Measurements from ENCODE around the gene FAM98A. TPM values are rescaled to one million over a fixed set of nuclear protein-coding genes. Genes with fewer than 3 reads are reported as not detected.

FAM98A gene
- total RNA-seq (2021) = 66.3 to 91.1 TPM (median 78.4 TPM) in 3 replicates
- percentile 95 among the genes with signal in this experiment for Bru-seq, nascent RNA
- long read RNA-seq, experiment 1, transcript FAM98A-201 (8 exons, 2,816 nt) = major isoform, 476 of 531 reads
- long read RNA-seq, experiment 1, partial matches to known transcripts = 33 of 531 reads
- long read RNA-seq, experiment 1, other reads (novel, unspliced or antisense) = 18 of 531 reads
- long read RNA-seq, experiment 2, transcript FAM98A-201 (8 exons, 2,816 nt) = major isoform, 28 of 92 reads
- long read RNA-seq, experiment 2, partial matches to known transcripts = 7 of 92 reads
- long read RNA-seq, experiment 2, other reads (novel, unspliced or antisense) = 51 of 92 reads
- long read RNA-seq, experiment 3, transcript FAM98A-201 (8 exons, 2,816 nt) = major isoform, 108 of 222 reads
- long read RNA-seq, experiment 3, partial matches to known transcripts = 1 of 222 reads
- long read RNA-seq, experiment 3, other reads (novel, unspliced or antisense) = 112 of 222 reads

DNA sequence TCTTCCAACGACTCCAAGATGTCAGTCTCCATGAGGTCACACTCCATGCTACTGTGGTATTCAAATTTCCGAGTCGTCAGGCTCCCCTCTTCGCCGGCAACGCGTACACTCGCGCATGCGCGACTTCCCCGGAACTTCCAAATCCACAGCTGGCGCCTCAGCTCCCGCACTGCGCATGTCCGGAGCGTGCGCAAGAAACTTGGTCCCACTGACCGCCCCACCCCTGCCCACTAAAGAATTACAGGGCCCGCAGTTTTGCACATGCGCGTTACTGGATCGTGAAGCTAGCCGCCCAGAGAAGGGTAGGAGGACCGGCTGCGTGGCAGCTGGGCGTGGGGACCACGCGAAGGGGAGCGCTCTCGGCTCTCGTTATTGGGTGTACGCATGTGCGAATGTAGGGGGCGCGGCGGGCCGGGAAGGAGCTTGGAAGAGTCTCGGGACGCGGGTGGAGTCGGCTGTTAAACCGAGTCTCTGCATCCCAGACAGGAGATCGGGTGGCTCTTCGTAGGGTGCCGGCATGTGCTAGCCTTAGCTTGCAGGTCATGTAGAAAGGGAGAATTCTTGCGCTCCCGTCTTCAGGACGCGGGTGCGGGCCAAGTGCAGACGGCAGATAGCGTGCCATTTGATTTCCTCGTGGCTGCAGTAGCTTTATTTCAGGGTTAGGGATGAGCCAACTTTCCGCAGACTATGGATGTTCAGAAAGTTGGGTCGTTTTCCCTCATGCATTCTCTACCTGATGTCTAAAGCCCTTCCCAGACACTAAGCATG, at the start of gene FAM98A:
FAM98A (minus strand) TSS at position 125 of the 768 bp plus-strand sequence; CDS start at position 47, 78 bp downstream.
- POLR2A ChIA-PET = interaction anchor here (1.1 kb wide), 1 partner anchor 14 kb away, joined by 3 read pairs; no protein-coding TSS in a partner anchor
- ATAC-seq (peak; percentile 84), DNase-seq (ENCODE audit: low spot score) (peak; percentile 93)
- Mint-ChIP-seq H3K36me3 (peaks cover 9% of the 10 kb centered on the region), H3K4me1 (peaks cover 50% of the 10 kb centered on the region), H3K27ac (peak within 1 kb of the TSS; percentile 81), H3K9me3 (no peaks in the 10 kb centered on the region), H3K27me3 (ENCODE audit: low read depth) (no peaks in the 10 kb centered on the region), H3K4me3 (peak within 1 kb of the TSS; percentile 95)
- CTCF ChIA-PET = interaction anchor here (0.9 to 2.3 kb wide), 9 partner anchors 8 to 203 kb away, joined by 3 to 15 read pairs (median 7); no protein-coding TSS in a partner anchor
- TF ChIP-seq SP1 (CRISPR knock-in tag; conservative IDR thresholded peaks at IDR 0.05) (peak; percentile 53; the same call in 1 of the 2 replicates), TEAD1 (CRISPR knock-in tag; IDR thresholded peaks at IDR 0.05) (peak; percentile 71; the same call in 1 of the 2 replicates), CBFB (CRISPR knock-in tag; IDR thresholded peaks at IDR 0.05; ENCODE audit: low read depth) (no peak), CREM (CRISPR knock-in tag; IDR thresholded peaks at IDR 0.05) (0 out of 2 replicates have a peak, but pooled peaks have one; percentile 45), FOXK1 (CRISPR knock-in tag; IDR thresholded peaks at IDR 0.05) (0 out of 2 replicates have a peak, but pooled peaks have one; percentile 57), ZNF121 (CRISPR knock-in tag; IDR thresholded peaks at IDR 0.05) (no peak), ZNF671 (CRISPR knock-in tag; IDR thresholded peaks at IDR 0.05) (no peak), MYBL2 (CRISPR knock-in tag; IDR thresholded peaks at IDR 0.05) (peak; percentile 40; the same call in 1 of the 2 replicates), GABPB1 (CRISPR knock-in tag; IDR thresholded peaks at IDR 0.05) (0 out of 2 replicates have a peak, but pooled peaks have one; percentile 52), FOXP1 (CRISPR knock-in tag; IDR thresholded peaks at IDR 0.05; ENCODE audit: borderline replicate concordance) (peak; percentile 15; the same call in 1 of the 2 replicates), ELF4 (CRISPR knock-in tag; IDR thresholded peaks at IDR 0.05; ENCODE audit: low read depth) (no peak), SMAD4 (CRISPR knock-in tag; IDR thresholded peaks at IDR 0.05) (peak; percentile 48; the same call in 1 of the 2 replicates), CREB1 (CRISPR knock-in tag; IDR thresholded peaks at IDR 0.05) (no peak), MXD4 (CRISPR knock-in tag; IDR thresholded peaks at IDR 0.05; ENCODE audit: borderline replicate concordance) (no peak), ETV6 (CRISPR knock-in tag; IDR thresholded peaks at IDR 0.05) (peak; percentile 83)
- TF ChIP-seq, protein P1, sequence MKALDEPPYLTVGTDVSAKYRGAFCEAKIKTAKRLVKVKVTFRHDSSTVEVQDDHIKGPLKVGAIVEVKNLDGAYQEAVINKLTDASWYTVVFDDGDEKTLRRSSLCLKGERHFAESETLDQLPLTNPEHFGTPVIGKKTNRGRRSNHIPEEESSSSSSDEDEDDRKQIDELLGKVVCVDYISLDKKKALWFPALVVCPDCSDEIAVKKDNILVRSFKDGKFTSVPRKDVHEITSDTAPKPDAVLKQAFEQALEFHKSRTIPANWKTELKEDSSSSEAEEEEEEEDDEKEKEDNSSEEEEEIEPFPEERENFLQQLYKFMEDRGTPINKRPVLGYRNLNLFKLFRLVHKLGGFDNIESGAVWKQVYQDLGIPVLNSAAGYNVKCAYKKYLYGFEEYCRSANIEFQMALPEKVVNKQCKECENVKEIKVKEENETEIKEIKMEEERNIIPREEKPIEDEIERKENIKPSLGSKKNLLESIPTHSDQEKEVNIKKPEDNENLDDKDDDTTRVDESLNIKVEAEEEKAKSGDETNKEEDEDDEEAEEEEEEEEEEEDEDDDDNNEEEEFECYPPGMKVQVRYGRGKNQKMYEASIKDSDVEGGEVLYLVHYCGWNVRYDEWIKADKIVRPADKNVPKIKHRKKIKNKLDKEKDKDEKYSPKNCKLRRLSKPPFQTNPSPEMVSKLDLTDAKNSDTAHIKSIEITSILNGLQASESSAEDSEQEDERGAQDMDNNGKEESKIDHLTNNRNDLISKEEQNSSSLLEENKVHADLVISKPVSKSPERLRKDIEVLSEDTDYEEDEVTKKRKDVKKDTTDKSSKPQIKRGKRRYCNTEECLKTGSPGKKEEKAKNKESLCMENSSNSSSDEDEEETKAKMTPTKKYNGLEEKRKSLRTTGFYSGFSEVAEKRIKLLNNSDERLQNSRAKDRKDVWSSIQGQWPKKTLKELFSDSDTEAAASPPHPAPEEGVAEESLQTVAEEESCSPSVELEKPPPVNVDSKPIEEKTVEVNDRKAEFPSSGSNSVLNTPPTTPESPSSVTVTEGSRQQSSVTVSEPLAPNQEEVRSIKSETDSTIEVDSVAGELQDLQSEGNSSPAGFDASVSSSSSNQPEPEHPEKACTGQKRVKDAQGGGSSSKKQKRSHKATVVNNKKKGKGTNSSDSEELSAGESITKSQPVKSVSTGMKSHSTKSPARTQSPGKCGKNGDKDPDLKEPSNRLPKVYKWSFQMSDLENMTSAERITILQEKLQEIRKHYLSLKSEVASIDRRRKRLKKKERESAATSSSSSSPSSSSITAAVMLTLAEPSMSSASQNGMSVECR (CRISPR knock-in tag; IDR thresholded peaks at IDR 0.05; ENCODE audit: borderline replicate concordance) = peak; percentile 19; the same call in 1 of the 2 replicates
- TF ChIP-seq, protein P2, sequence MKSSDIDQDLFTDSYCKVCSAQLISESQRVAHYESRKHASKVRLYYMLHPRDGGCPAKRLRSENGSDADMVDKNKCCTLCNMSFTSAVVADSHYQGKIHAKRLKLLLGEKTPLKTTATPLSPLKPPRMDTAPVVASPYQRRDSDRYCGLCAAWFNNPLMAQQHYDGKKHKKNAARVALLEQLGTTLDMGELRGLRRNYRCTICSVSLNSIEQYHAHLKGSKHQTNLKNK (CRISPR knock-in tag; IDR thresholded peaks at IDR 0.05) = no peak
- TF ChIP-seq, protein P3, sequence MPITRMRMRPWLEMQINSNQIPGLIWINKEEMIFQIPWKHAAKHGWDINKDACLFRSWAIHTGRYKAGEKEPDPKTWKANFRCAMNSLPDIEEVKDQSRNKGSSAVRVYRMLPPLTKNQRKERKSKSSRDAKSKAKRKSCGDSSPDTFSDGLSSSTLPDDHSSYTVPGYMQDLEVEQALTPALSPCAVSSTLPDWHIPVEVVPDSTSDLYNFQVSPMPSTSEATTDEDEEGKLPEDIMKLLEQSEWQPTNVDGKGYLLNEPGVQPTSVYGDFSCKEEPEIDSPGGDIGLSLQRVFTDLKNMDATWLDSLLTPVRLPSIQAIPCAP (CRISPR knock-in tag; IDR thresholded peaks at IDR 0.05) = no peak
- TF ChIP-seq, protein P4, sequence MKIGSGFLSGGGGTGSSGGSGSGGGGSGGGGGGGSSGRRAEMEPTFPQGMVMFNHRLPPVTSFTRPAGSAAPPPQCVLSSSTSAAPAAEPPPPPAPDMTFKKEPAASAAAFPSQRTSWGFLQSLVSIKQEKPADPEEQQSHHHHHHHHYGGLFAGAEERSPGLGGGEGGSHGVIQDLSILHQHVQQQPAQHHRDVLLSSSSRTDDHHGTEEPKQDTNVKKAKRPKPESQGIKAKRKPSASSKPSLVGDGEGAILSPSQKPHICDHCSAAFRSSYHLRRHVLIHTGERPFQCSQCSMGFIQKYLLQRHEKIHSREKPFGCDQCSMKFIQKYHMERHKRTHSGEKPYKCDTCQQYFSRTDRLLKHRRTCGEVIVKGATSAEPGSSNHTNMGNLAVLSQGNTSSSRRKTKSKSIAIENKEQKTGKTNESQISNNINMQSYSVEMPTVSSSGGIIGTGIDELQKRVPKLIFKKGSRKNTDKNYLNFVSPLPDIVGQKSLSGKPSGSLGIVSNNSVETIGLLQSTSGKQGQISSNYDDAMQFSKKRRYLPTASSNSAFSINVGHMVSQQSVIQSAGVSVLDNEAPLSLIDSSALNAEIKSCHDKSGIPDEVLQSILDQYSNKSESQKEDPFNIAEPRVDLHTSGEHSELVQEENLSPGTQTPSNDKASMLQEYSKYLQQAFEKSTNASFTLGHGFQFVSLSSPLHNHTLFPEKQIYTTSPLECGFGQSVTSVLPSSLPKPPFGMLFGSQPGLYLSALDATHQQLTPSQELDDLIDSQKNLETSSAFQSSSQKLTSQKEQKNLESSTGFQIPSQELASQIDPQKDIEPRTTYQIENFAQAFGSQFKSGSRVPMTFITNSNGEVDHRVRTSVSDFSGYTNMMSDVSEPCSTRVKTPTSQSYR (CRISPR knock-in tag; IDR thresholded peaks at IDR 0.05) = no peak
- TF ChIP-seq, protein P5, sequence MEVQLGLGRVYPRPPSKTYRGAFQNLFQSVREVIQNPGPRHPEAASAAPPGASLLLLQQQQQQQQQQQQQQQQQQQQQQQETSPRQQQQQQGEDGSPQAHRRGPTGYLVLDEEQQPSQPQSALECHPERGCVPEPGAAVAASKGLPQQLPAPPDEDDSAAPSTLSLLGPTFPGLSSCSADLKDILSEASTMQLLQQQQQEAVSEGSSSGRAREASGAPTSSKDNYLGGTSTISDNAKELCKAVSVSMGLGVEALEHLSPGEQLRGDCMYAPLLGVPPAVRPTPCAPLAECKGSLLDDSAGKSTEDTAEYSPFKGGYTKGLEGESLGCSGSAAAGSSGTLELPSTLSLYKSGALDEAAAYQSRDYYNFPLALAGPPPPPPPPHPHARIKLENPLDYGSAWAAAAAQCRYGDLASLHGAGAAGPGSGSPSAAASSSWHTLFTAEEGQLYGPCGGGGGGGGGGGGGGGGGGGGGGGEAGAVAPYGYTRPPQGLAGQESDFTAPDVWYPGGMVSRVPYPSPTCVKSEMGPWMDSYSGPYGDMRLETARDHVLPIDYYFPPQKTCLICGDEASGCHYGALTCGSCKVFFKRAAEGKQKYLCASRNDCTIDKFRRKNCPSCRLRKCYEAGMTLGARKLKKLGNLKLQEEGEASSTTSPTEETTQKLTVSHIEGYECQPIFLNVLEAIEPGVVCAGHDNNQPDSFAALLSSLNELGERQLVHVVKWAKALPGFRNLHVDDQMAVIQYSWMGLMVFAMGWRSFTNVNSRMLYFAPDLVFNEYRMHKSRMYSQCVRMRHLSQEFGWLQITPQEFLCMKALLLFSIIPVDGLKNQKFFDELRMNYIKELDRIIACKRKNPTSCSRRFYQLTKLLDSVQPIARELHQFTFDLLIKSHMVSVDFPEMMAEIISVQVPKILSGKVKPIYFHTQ (CRISPR knock-in tag; IDR thresholded peaks at IDR 0.05) = no peak
- TF ChIP-seq, protein P6, sequence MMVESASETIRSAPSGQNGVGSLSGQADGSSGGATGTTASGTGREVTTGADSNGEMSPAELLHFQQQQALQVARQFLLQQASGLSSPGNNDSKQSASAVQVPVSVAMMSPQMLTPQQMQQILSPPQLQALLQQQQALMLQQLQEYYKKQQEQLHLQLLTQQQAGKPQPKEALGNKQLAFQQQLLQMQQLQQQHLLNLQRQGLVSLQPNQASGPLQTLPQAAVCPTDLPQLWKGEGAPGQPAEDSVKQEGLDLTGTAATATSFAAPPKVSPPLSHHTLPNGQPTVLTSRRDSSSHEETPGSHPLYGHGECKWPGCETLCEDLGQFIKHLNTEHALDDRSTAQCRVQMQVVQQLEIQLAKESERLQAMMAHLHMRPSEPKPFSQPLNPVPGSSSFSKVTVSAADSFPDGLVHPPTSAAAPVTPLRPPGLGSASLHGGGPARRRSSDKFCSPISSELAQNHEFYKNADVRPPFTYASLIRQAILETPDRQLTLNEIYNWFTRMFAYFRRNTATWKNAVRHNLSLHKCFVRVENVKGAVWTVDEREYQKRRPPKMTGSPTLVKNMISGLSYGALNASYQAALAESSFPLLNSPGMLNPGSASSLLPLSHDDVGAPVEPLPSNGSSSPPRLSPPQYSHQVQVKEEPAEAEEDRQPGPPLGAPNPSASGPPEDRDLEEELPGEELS (CRISPR knock-in tag; IDR thresholded peaks at IDR 0.05) = peak; percentile 38; the same call in 1 of the 2 replicates

Data from WTC11 (cell line).